Esophagus squamous epithelium (tissue), 4 donors: ENCODE measurements around the gene TMEM135.

Experiments used
- CTCF ChIP-seq, 6 experiments: fragments of 450-650 bp in 4 of 6; fragments of 200-600 bp in 2 of 6; sonication (generic) in 2 of 6; IDR thresholded peaks; one replicate each; pipeline ENCODE4 v1.5.1; 2016 to 2019; ENCODE audit warnings: antibody characterized with exemption in 6 of 6, mild to moderate bottlenecking in 4 of 6, moderate library complexity in 4 of 6
- POLR2A ChIP-seq, 4 donors: fragments of 450-650 bp; IDR thresholded peaks; one replicate each; pipeline ENCODE4 v1.6.1; 2017; ENCODE audit warnings: antibody characterized with exemption in 4 of 4, mild to moderate bottlenecking in 4 of 4, moderate library complexity in 3 of 4

- no peak for TF ChIP-seq CTCF (IDR thresholded peaks at IDR 0.05)
- TF ChIP-seq POLR2A (IDR thresholded peaks at IDR 0.05), result no peak
Measured at GRCh38 chr11:87320123-87320522, 282.4 kb downstream of the TMEM135 start.
